ENCODE results near the gene RAD51B. TPM values are rescaled to one million over a fixed set of nuclear protein-coding genes. Genes with fewer than 3 reads are reported as not detected.

Gene RAD51B
- total and polyA plus RNA-seq, 9 of the 15 experiments (the other 6 are each of a cell fraction or from before 2014, with no cell fraction given) = 8.5 to 17.3 (median 11.3) TPM

GRCh38 chr14:68749487-68750475, 930.2 kb downstream of the RAD51B start (continued):
- TF ChIP-seq PKNOX1 (IDR thresholded peaks at IDR 0.05) (peak; percentile 63), TBL1XR1 (IDR thresholded peaks at IDR 0.05; ENCODE audit: low read length in 2 of 2) (no peak), ATF2 (CRISPR knock-in tag; IDR thresholded peaks at IDR 0.05) (no peak), ZNF239 (CRISPR knock-in tag; IDR thresholded peaks at IDR 0.05) (no peak), NEUROD1 (IDR thresholded peaks at IDR 0.05; ENCODE audit: borderline replicate concordance, low read depth, low read length, partially characterized antibody) (no peak), JUND (IDR thresholded peaks at IDR 0.05; ENCODE audit: borderline replicate concordance, low read depth, low read length) (peak; percentile 35; the same call in 1 of the 2 replicates), JUND (tag; IDR thresholded peaks at IDR 0.05; ENCODE audit: borderline replicate concordance, low read depth, low read length) (no peak; the same call in 2 of the 3 replicates), ZNF830 (CRISPR knock-in tag; IDR thresholded peaks at IDR 0.05) (no peak), AFF1 (IDR thresholded peaks at IDR 0.05; ENCODE audit: low read depth in 1 of 2, partially characterized antibody in 2 of 2) (peak in 1 of 2 experiments; percentile 33), CC2D1A (IDR thresholded peaks at IDR 0.05) (no peak), TAF15 (IDR thresholded peaks at IDR 0.05; ENCODE audit: low read depth, low read length) (no peak), PCBP1 (IDR thresholded peaks at IDR 0.05; ENCODE audit: low read depth, low read length, poor library complexity, severe bottlenecking) (no peak), L3MBTL2 (IDR thresholded peaks at IDR 0.05) (peak; percentile 25; the same call in 1 of the 2 replicates), NCOA1 (IDR thresholded peaks at IDR 0.05; ENCODE audit: low read depth) (no peak), PREB (CRISPR knock-in tag; IDR thresholded peaks at IDR 0.05) (no peak), RCOR1 (IDR thresholded peaks at IDR 0.05; ENCODE audit: borderline replicate concordance in 1 of 2, low read depth in 2 of 2, low read length in 2 of 2) (no peak), TRIM24 (IDR thresholded peaks at IDR 0.05) (peak; percentile 52 to 75; a peak in 2 of 4 replicates)

Data from K562 (cell line).